Naive B cell (primary cell): Measurements from ENCODE around the gene ADCY7. TPM values are rescaled to one million over a fixed set of nuclear protein-coding genes. Genes with fewer than 3 reads are reported as not detected.
"Not testable (repeated sequence)": the region's sequence is repeated elsewhere in the genome, so short reads cannot be mapped to it uniquely, and the experiment has no call there.

Source experiments
- ATAC-seq, 2 donors: fragments of 150-1000 bp; cut with Tn5 transposase; 2 replicates each; pipeline ENCODE4 v1.10.0; 2021; ENCODE audit warnings: low read depth in 2 of 2, mild to moderate bottlenecking in 2 of 2, moderate library complexity in 2 of 2
- DNase-seq: peaks from one replicate; pipeline ENCODE4 v3.0.0; 2022
- H3K27ac Mint-ChIP-seq, 6 donors: one replicate each; pipeline ENCODE4 v1.8.0; 2020 to 2022; ENCODE audit warnings: mild to moderate bottlenecking in 6 of 6, mixed read lengths in 6 of 6, moderate library complexity in 5 of 6, inconsistent platforms in 2 of 6
- H3K27me3 Mint-ChIP-seq, 3 donors: one replicate each; pipeline ENCODE4 v1.8.0; 2021 to 2022; ENCODE audit warnings: mixed read lengths in 3 of 3, mild to moderate bottlenecking in 1 of 3
- H3K36me3 Mint-ChIP-seq, 2 donors: one replicate each; pipeline ENCODE4 v1.8.0; 2020 to 2022; ENCODE audit warnings: mixed read lengths in 2 of 2, inconsistent platforms in 1 of 2, mild to moderate bottlenecking in 1 of 2
- H3K4me1 Mint-ChIP-seq, 3 donors: one replicate each; pipeline ENCODE4 v1.8.0; 2020 to 2022; ENCODE audit warnings: mixed read lengths in 3 of 3, inconsistent platforms in 1 of 3, mild to moderate bottlenecking in 1 of 3, moderate library complexity in 1 of 3
- H3K4me3 Mint-ChIP-seq, 8 donors: one replicate each; pipeline ENCODE4 v1.8.0; 2020 to 2022; ENCODE audit warnings: mild to moderate bottlenecking in 8 of 8, mixed read lengths in 8 of 8, moderate library complexity in 8 of 8, inconsistent platforms in 2 of 8
- H3K9me3 Mint-ChIP-seq, 7 donors: one replicate each; pipeline ENCODE4 v1.8.0; 2020 to 2022; ENCODE audit warnings: mixed read lengths in 7 of 7, mild to moderate bottlenecking in 5 of 7, inconsistent platforms in 2 of 7, moderate library complexity in 1 of 7
- polyA plus RNA-seq, 6 donors: library from polyadenylated mRNA; unstranded; fragments of 300-500 nt; fragmentation: Illumina TruSeq; gene quantifications; one replicate each; pipeline ENCODE4 v1.2.3, GENCODE V29; 2021; ENCODE audit warnings: low read depth in 6 of 6

The ADCY7 gene
- 10 to 100 TPM; 23.0 to 42.8 (median 35.9) TPM for polyA plus RNA-seq

- H3K27me3 Mint-ChIP-seq: no peaks in the 10 kb centered on the region
- peak within 1 kb of the TSS; percentile 72 to 94 (median 88) for H3K27ac Mint-ChIP-seq
- H3K36me3 Mint-ChIP-seq: no peaks in the 10 kb centered on the region
- H3K4me3 Mint-ChIP-seq: peak within 1 kb of the TSS; percentile 80 to 92 (median 83)
- peaks cover 40 to 74% (median 73%) of the 10 kb centered on the region in 3 donors for H3K4me1 Mint-ChIP-seq
- ATAC-seq (peak; percentile 93 to 97), DNase-seq (peak; percentile 71)
- no peaks in the 10 kb centered on the region for H3K9me3 Mint-ChIP-seq
These were observed at the start of gene ADCY7 for GRCh38 chr16:50266337-50267091. Gene ADCY7 (plus strand): TSS chr16:50266551. CDS start chr16:50288180, 21,629 bp downstream.

GRCh38 chr16:50219402-50219975 lies 46.9 kb upstream of the ADCY7 start:
- H3K27ac Mint-ChIP-seq: no peak overlapping the region
- H3K27me3 Mint-ChIP-seq: no peaks in the 10 kb centered on the region
- no peak overlapping the region for H3K4me3 Mint-ChIP-seq
- ATAC-seq (no peak), DNase-seq (no peak)
- H3K4me1 Mint-ChIP-seq: no peaks in the 10 kb centered on the region
- peaks cover 0 to 21% of the 10 kb centered on the region in 2 donors for H3K36me3 Mint-ChIP-seq
- no peaks in the 10 kb centered on the region for H3K9me3 Mint-ChIP-seq

- Mint-ChIP-seq H3K27me3 (no peaks in the 10 kb centered on the region), H3K27ac (no peak overlapping the region), H3K36me3 (peaks cover 11% of the 10 kb centered on the region in 2 donors), H3K9me3 (no peaks in the 10 kb centered on the region), H3K4me1 (no peaks in the 10 kb centered on the region), H3K4me3 (no peak overlapping the region)
- no peak for DNase-seq
- ATAC-seq: no peak
These were observed 42.1 kb upstream of the ADCY7 start for GRCh38 chr16:50224286-50224685.

GRCh38 chr16:50227120-50227519 lies 39.2 kb upstream of the ADCY7 start:
- Mint-ChIP-seq H3K36me3 (peaks cover 14 to 16% of the 10 kb centered on the region in 2 donors), H3K27me3 (no peaks in the 10 kb centered on the region), H3K27ac (no peak overlapping the region), H3K4me1 (no peaks in the 10 kb centered on the region), H3K4me3 (no peak overlapping the region), H3K9me3 (no peaks in the 10 kb centered on the region)
- DNase-seq: no peak
- no peak for ATAC-seq

GRCh38 chr16:50227665-50228064 lies 38.7 kb upstream of the ADCY7 start:
- Mint-ChIP-seq H3K27me3 (no peaks in the 10 kb centered on the region), H3K36me3 (peaks cover 14 to 16% of the 10 kb centered on the region in 2 donors), H3K9me3 (no peaks in the 10 kb centered on the region), H3K4me3 (no peak overlapping the region), H3K4me1 (no peaks in the 10 kb centered on the region), H3K27ac (no peak overlapping the region)
- DNase-seq (no peak), ATAC-seq (no peak)

GRCh38 chr16:50228364-50228868 lies 37.9 kb upstream of the ADCY7 start:
- no peak for DNase-seq
- Mint-ChIP-seq H3K4me3 (no peak overlapping the region), H3K36me3 (peaks cover 14 to 16% of the 10 kb centered on the region in 2 donors), H3K4me1 (no peaks in the 10 kb centered on the region), H3K9me3 (no peaks in the 10 kb centered on the region), H3K27ac (no peak overlapping the region), H3K27me3 (no peaks in the 10 kb centered on the region)
- ATAC-seq: no peak

GRCh38 chr16:50229149-50229726 lies 37.1 kb upstream of the ADCY7 start:
- no peak overlapping the region for H3K4me3 Mint-ChIP-seq
- H3K27me3 Mint-ChIP-seq: no peaks in the 10 kb centered on the region

GRCh38 chr16:50234771-50235556 lies 31.4 kb upstream of the ADCY7 start:
- DNase-seq (no peak), ATAC-seq (no peak)
- H3K36me3 Mint-ChIP-seq: peaks cover 0 to 4% of the 10 kb centered on the region in 2 donors
- no peaks in the 10 kb centered on the region for H3K27me3 Mint-ChIP-seq
- H3K9me3 Mint-ChIP-seq: no peaks in the 10 kb centered on the region
- H3K4me1 Mint-ChIP-seq: no peaks in the 10 kb centered on the region
- no peak overlapping the region for H3K4me3 Mint-ChIP-seq
- peak overlapping the region in 1 of 6 donors; percentile 39 for H3K27ac Mint-ChIP-seq

More at GRCh38 chr16:50229149-50229726, 37.1 kb upstream of the ADCY7 start:
- Mint-ChIP-seq H3K4me1 (no peaks in the 10 kb centered on the region), H3K36me3 (peaks cover 8 to 14% of the 10 kb centered on the region in 2 donors), H3K9me3 (no peaks in the 10 kb centered on the region), H3K27ac (peak overlapping the region in 1 of 6 donors; percentile 58)
- DNase-seq: no peak
- ATAC-seq: no peak

- no peaks in the 10 kb centered on the region for H3K27me3 Mint-ChIP-seq
- H3K4me3 Mint-ChIP-seq: no peak overlapping the region
- ATAC-seq: no peak
- H3K9me3 Mint-ChIP-seq: no peaks in the 10 kb centered on the region
- H3K4me1 Mint-ChIP-seq: no peaks in the 10 kb centered on the region
- no peak for DNase-seq
- H3K27ac Mint-ChIP-seq: peak overlapping the region in 1 of 6 donors; percentile 28
- peaks cover 0 to under 1% of the 10 kb centered on the region in 2 donors for H3K36me3 Mint-ChIP-seq
These were observed 30.8 kb upstream of the ADCY7 start for GRCh38 chr16:50235581-50235980.

- H3K36me3 Mint-ChIP-seq: no peaks in the 10 kb centered on the region
- ATAC-seq (no peak), DNase-seq (no peak)
- H3K27ac Mint-ChIP-seq: no peak overlapping the region
- H3K4me3 Mint-ChIP-seq: no peak overlapping the region
- peaks cover 0 to 6% (median 0%) of the 10 kb centered on the region in 3 donors for H3K27me3 Mint-ChIP-seq
- no peaks in the 10 kb centered on the region for H3K4me1 Mint-ChIP-seq
- no peaks in the 10 kb centered on the region for H3K9me3 Mint-ChIP-seq
These were observed 28.0 kb upstream of the ADCY7 start for GRCh38 chr16:50238314-50238713.

- no peak for DNase-seq
- no peak for ATAC-seq
- H3K4me3 Mint-ChIP-seq: no peak overlapping the region
- peaks cover 0 to 11% (median 0%) of the 10 kb centered on the region in 3 donors for H3K27me3 Mint-ChIP-seq
- H3K27ac Mint-ChIP-seq: no peak overlapping the region
- no peaks in the 10 kb centered on the region for H3K36me3 Mint-ChIP-seq
- no peaks in the 10 kb centered on the region for H3K4me1 Mint-ChIP-seq
- H3K9me3 Mint-ChIP-seq: no peaks in the 10 kb centered on the region
These were observed 27.5 kb upstream of the ADCY7 start for GRCh38 chr16:50238868-50239301.

- DNase-seq, H3K36me3 Mint-ChIP-seq, H3K4me3 Mint-ChIP-seq, ATAC-seq, H3K27ac Mint-ChIP-seq, H3K9me3 Mint-ChIP-seq: not testable (repeated sequence)
- H3K4me1 Mint-ChIP-seq: peaks cover 6 to 11% (median 9%) of the 10 kb centered on the region in 3 donors
- peaks cover 0 to 20% (median 0%) of the 10 kb centered on the region in 3 donors for H3K27me3 Mint-ChIP-seq
These were observed 23.3 kb upstream of the ADCY7 start for GRCh38 chr16:50243024-50243423.

GRCh38 chr16:50244140-50244503 lies 22.2 kb upstream of the ADCY7 start:
- ATAC-seq (no peak), DNase-seq (no peak)
- Mint-ChIP-seq H3K4me3 (peak overlapping the region in 1 of 8 donors; percentile 30), H3K4me1 (peaks cover 6 to 11% (median 9%) of the 10 kb centered on the region in 3 donors), H3K9me3 (no peaks in the 10 kb centered on the region), H3K27ac (no peak overlapping the region), H3K36me3 (no peaks in the 10 kb centered on the region), H3K27me3 (peaks cover 0 to 20% (median 0%) of the 10 kb centered on the region in 3 donors)
